ENCODE measurements around the gene C20orf204. TPM values are rescaled to one million over a fixed set of nuclear protein-coding genes. Genes with fewer than 3 reads are reported as not detected.
"Not testable (repeated sequence)": the region's sequence is repeated elsewhere in the genome, so short reads cannot be mapped to it uniquely, and the experiment has no call there.

Gene C20orf204
- total and polyA plus RNA-seq, 2 donors (not counting 3 experiments of a cell fraction or from before 2014, with no cell fraction given) = 2.8 to 5.8 TPM

DNA sequence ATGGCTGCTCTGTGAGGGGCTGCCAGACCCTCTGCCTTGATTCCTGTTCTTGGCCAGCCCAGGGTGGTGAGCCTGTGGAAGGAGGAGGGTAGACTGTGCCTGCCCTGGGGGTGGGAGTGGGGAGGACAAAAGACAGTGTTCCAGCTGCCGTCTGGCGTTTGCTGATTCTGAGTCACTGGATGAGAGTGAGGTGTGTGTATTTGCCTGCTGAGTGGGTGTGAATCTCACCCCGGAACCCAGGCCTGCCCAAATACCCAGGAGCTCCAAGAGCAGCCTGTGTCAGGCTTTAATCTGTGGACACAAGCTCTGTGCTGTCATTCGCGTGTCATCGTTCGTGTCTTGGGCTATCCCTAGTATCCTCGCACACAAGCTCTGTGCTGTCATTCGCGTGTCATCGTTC lies 50.8 kb downstream of the C20orf204 start:
- no peak for FAIRE-seq
- ChIA-PET CTCF (no interaction called here), POLR2A (no interaction called here)
- Histone ChIP-seq H3K9ac (replicated peaks; ENCODE audit: extremely low read depth, insufficient read depth, low read length) (no peak overlapping the region), H3K27me3 (ENCODE audit: control insufficient read depth in 2 of 2, insufficient read depth in 2 of 2, low read length in 2 of 2) (peaks cover 23 to 32% of the 10 kb centered on the region in 2 experiments), H3K36me3 (ENCODE audit: control insufficient read depth in 2 of 2, extremely low read depth in 1 of 2, insufficient read depth in 2 of 2, low read length in 2 of 2) (no peaks in the 10 kb centered on the region), H2AFZ (ENCODE audit: low read depth, low read length) (no peak overlapping the region), H3K79me2 (ENCODE audit: control insufficient read depth, insufficient read depth, low read length) (no peaks in the 10 kb centered on the region), H3K4me3 (replicated peaks in 1 of 3; ENCODE audit: insufficient read depth in 1 of 3, low read depth in 1 of 3, low read length in 3 of 3) (no peak overlapping the region), H3K9me3 (replicated peaks; ENCODE audit: control insufficient read depth, insufficient read depth, low read length) (no peaks in the 10 kb centered on the region), H3K4me1 (ENCODE audit: control insufficient read depth, extremely low read depth, insufficient read depth, low read length) (peaks cover 6% of the 10 kb centered on the region), H3K27ac (ENCODE audit: insufficient read depth, low read depth, low read length) (no peak overlapping the region), H3K4me2 (ENCODE audit: insufficient read depth, low read length) (no peak overlapping the region), H4K20me1 (replicated peaks; ENCODE audit: control insufficient read depth, extremely low read depth, insufficient read depth, low read length) (no peaks in the 10 kb centered on the region), H3K9me1 (replicated peaks; ENCODE audit: control insufficient read depth, extremely low read depth, insufficient read depth, low read length) (no peaks in the 10 kb centered on the region)
- dilution Hi-C loops (cut with MboI; ENCODE audit: extremely low pct_ligation_motif_present, low sequenced_read_pairs) (no loop called here), intact Hi-C loops (cut with micrococcal nuclease) (no loop called here)
- DNase-seq (ENCODE audit: low read depth, low spot score) = no peak
- BruUV-seq (replicated peaks) = no TSS peak
- TF ChIP-seq MYC (IDR thresholded peaks at IDR 0.05; ENCODE audit: low read depth, low read length) = no peak
- TF ChIP-seq, protein P1, sequence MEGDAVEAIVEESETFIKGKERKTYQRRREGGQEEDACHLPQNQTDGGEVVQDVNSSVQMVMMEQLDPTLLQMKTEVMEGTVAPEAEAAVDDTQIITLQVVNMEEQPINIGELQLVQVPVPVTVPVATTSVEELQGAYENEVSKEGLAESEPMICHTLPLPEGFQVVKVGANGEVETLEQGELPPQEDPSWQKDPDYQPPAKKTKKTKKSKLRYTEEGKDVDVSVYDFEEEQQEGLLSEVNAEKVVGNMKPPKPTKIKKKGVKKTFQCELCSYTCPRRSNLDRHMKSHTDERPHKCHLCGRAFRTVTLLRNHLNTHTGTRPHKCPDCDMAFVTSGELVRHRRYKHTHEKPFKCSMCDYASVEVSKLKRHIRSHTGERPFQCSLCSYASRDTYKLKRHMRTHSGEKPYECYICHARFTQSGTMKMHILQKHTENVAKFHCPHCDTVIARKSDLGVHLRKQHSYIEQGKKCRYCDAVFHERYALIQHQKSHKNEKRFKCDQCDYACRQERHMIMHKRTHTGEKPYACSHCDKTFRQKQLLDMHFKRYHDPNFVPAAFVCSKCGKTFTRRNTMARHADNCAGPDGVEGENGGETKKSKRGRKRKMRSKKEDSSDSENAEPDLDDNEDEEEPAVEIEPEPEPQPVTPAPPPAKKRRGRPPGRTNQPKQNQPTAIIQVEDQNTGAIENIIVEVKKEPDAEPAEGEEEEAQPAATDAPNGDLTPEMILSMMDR (IDR thresholded peaks at IDR 0.05; ENCODE audit: extremely low read depth in 1 of 2, insufficient read depth in 1 of 2, low read depth in 1 of 2, low read length in 2 of 2) = no peak
- TF ChIP-seq, protein P2, sequence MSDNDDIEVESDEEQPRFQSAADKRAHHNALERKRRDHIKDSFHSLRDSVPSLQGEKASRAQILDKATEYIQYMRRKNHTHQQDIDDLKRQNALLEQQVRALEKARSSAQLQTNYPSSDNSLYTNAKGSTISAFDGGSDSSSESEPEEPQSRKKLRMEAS (IDR thresholded peaks at IDR 0.05; ENCODE audit: insufficient read depth, insufficient read length) = no peak
- TF ChIP-seq EZH2 (IDR thresholded peaks at IDR 0.05; ENCODE audit: borderline replicate concordance, low read depth, low read length, severe bottlenecking) = no peak
- TF ChIP-seq POLR2AphosphoS5 (IDR thresholded peaks at IDR 0.05; ENCODE audit: insufficient read depth, low read depth, low read length) = no peak
- no peak for TF ChIP-seq GATA2 (IDR thresholded peaks at IDR 0.05; ENCODE audit: insufficient read depth, insufficient read length, low read depth, low read length)
- no peak for TF ChIP-seq POLR2A (IDR thresholded peaks at IDR 0.05; ENCODE audit: low read depth, low read length)
- TF ChIP-seq FOS (IDR thresholded peaks at IDR 0.05; ENCODE audit: borderline replicate concordance, insufficient read depth, low read length) = no peak
- TF ChIP-seq JUN (IDR thresholded peaks at IDR 0.05; ENCODE audit: borderline replicate concordance, insufficient read depth, insufficient read length, low read depth) = no peak

DNA sequence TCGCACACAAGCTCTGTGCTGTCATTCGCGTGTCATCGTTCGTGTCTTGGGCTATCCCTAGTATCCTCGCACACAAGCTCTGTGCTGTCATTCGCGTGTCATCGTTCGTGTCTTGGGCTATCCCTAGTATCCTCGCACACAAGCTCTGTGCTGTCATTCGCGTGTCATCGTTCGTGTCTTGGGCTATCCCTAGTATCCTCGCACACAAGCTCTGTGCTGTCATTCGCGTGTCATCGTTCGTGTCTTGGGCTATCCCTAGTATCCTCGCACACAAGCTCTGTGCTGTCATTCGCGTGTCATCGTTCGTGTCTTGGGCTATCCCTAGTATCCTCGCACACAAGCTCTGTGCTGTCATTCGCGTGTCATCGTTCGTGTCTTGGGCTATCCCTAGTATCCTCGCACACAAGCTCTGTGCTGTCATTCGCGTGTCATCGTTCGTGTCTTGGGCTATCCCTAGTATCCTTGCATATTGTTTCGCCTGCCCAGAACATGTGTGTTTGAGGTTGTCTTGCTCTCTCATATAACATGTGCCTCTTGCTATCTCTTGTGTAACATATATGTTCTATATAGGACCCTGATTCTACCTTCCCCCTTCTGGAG lies 51.3 kb downstream of the C20orf204 start:
- dilution Hi-C loops (cut with MboI; ENCODE audit: extremely low pct_ligation_motif_present, low sequenced_read_pairs); CTCF ChIA-PET; POLR2A ChIA-PET: not testable (repeated sequence)

DNA sequence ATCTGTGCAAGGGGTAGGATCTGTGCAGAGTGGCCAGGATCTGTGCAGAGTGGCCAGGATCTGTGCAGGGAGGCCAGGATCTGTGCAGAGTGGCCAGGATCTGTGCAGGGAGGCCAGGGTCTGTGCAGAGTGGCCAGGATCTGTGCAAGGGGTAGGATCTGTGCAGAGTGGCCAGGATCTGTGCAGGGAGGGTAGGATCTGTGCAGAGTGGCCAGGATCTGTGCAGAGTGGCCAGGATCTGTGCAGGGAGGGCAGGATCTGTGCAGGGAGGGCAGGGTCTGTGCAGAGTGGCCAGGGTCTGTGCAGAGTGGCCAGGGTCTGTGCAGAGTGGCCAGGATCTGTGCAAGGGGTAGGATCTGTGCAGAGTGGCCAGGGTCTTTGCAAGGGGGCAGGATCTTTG lies 52.6 kb downstream of the C20orf204 start:
- POLR2A ChIA-PET; H3K27ac ChIP-seq (ENCODE audit: insufficient read depth, low read depth, low read length); intact Hi-C loops (cut with micrococcal nuclease); H3K4me1 ChIP-seq (ENCODE audit: control insufficient read depth, extremely low read depth, insufficient read depth, low read length); H3K9ac ChIP-seq (replicated peaks; ENCODE audit: extremely low read depth, insufficient read depth, low read length); CTCF ChIA-PET; H3K4me3 ChIP-seq (replicated peaks in 1 of 3; ENCODE audit: insufficient read depth in 1 of 3, low read depth in 1 of 3, low read length in 3 of 3); dilution Hi-C loops (cut with MboI; ENCODE audit: extremely low pct_ligation_motif_present, low sequenced_read_pairs); H3K9me3 ChIP-seq (replicated peaks; ENCODE audit: control insufficient read depth, insufficient read depth, low read length); H3K36me3 ChIP-seq (ENCODE audit: control insufficient read depth in 2 of 2, extremely low read depth in 1 of 2, insufficient read depth in 2 of 2, low read length in 2 of 2); H4K20me1 ChIP-seq (replicated peaks; ENCODE audit: control insufficient read depth, extremely low read depth, insufficient read depth, low read length); H3K4me2 ChIP-seq (ENCODE audit: insufficient read depth, low read length); BruUV-seq (replicated peaks); H2AFZ ChIP-seq (ENCODE audit: low read depth, low read length); DNase-seq (ENCODE audit: low read depth, low spot score); H3K9me1 ChIP-seq (replicated peaks; ENCODE audit: control insufficient read depth, extremely low read depth, insufficient read depth, low read length); H3K79me2 ChIP-seq (ENCODE audit: control insufficient read depth, insufficient read depth, low read length): not testable (repeated sequence)
- peaks cover 23 to 32% of the 10 kb centered on the region in 2 experiments for H3K27me3 ChIP-seq (ENCODE audit: control insufficient read depth in 2 of 2, insufficient read depth in 2 of 2, low read length in 2 of 2)
- FAIRE-seq = peak; percentile 97

More for the DNA sequence above, 51.3 kb downstream of the C20orf204 start:
- H3K4me1 ChIP-seq (ENCODE audit: control insufficient read depth, extremely low read depth, insufficient read depth, low read length); BruUV-seq (replicated peaks); FAIRE-seq; DNase-seq (ENCODE audit: low read depth, low spot score); H3K9me1 ChIP-seq (replicated peaks; ENCODE audit: control insufficient read depth, extremely low read depth, insufficient read depth, low read length); H3K36me3 ChIP-seq (ENCODE audit: control insufficient read depth in 2 of 2, extremely low read depth in 1 of 2, insufficient read depth in 2 of 2, low read length in 2 of 2); H3K79me2 ChIP-seq (ENCODE audit: control insufficient read depth, insufficient read depth, low read length); intact Hi-C loops (cut with micrococcal nuclease); H3K27ac ChIP-seq (ENCODE audit: insufficient read depth, low read depth, low read length); H4K20me1 ChIP-seq (replicated peaks; ENCODE audit: control insufficient read depth, extremely low read depth, insufficient read depth, low read length); H3K4me2 ChIP-seq (ENCODE audit: insufficient read depth, low read length); H2AFZ ChIP-seq (ENCODE audit: low read depth, low read length); H3K9ac ChIP-seq (replicated peaks; ENCODE audit: extremely low read depth, insufficient read depth, low read length); H3K4me3 ChIP-seq (replicated peaks in 1 of 3; ENCODE audit: insufficient read depth in 1 of 3, low read depth in 1 of 3, low read length in 3 of 3); H3K9me3 ChIP-seq (replicated peaks; ENCODE audit: control insufficient read depth, insufficient read depth, low read length): not testable (repeated sequence)
- peaks cover 23 to 32% of the 10 kb centered on the region in 2 experiments for H3K27me3 ChIP-seq (ENCODE audit: control insufficient read depth in 2 of 2, insufficient read depth in 2 of 2, low read length in 2 of 2)

All from endothelial cell of umbilical vein (primary cell).